B cell (primary cell): ENCODE measurements around the gene ERI2. TPM values are rescaled to one million over a fixed set of nuclear protein-coding genes. Genes with fewer than 3 reads are reported as not detected.

Experiments
- ATAC-seq: fragments of 200-7000 bp; cut with Tn5 transposase; one replicate; pipeline ENCODE4 v1.10.0; 2021; ENCODE audit warnings: low read depth, mild to moderate bottlenecking, moderate number of reproducible peaks, moderate library complexity
- CTCF ChIA-PET: fragments of 350-600 bp; sonication (Branson Sonifier 250); formaldehyde crosslinking; loops from one replicate; lab custom pipeline; 2021; ENCODE audit warnings: antibody characterized with exemption, inconsistent platforms; lab: Charles Lee
- POLR2A ChIA-PET: fragments of 350-600 bp; sonication (Branson Sonifier 250); formaldehyde crosslinking; loops from one replicate; lab custom pipeline; 2021; ENCODE audit warnings: antibody characterized with exemption; lab: Charles Lee
- DNase-seq: peaks from one replicate; pipeline ENCODE4 v3.0.0; 2013
- H2AFZ ChIP-seq: 2 replicates; pipeline ENCODE4 v1.6.1; 2012; ENCODE audit warnings: mild to moderate bottlenecking, low read depth, low read length; ENCODE audit not compliant: insufficient read depth, poor library complexity, severe bottlenecking
- H3K27ac ChIP-seq, 2 donors: 1 replicate in 1 of 2; 2 replicates in 1 of 2; pipeline ENCODE4 v1.5.1; 2012 to 2013; ENCODE audit warnings: low read length in 2 of 2, mild to moderate bottlenecking in 2 of 2, moderate library complexity in 1 of 2
- H3K27me3 ChIP-seq, 4 experiments: fragments of 200-600 bp in 1 of 4; sonication (generic) in 1 of 4; replicated peaks in 1 of 4; 1 replicate in 2 of 4; 2 replicates in 2 of 4; pipeline versions ENCODE4 v1.6.1 to v1.7.0; 2013 to 2016; ENCODE audit warnings: low read length in 3 of 4, mild to moderate bottlenecking in 2 of 4, mixed read lengths in 1 of 4, moderate library complexity in 1 of 4; ENCODE audit not compliant: insufficient read depth in 4 of 4, control insufficient read depth in 3 of 4; ENCODE audit errors: control extremely low read depth in 1 of 4
- H3K36me3 ChIP-seq, 2 experiments: replicated peaks in 1 of 2; 1 replicate in 1 of 2; 2 replicates in 1 of 2; pipeline versions ENCODE4 v1.6.1 to v1.7.1; 2013; ENCODE audit warnings: low read length in 1 of 2; ENCODE audit not compliant: insufficient read depth in 2 of 2, control insufficient read depth in 1 of 2; ENCODE audit errors: control extremely low read depth in 1 of 2, extremely low read depth in 1 of 2
- H3K4me1 ChIP-seq, 2 donors: fragments of 200-600 bp in 1 of 2; sonication (generic) in 1 of 2; 1 replicate in 1 of 2; 2 replicates in 1 of 2; pipeline versions ENCODE4 v1.5.1 to v1.6.1; 2013 to 2017; ENCODE audit warnings: low read length in 2 of 2; ENCODE audit not compliant: control insufficient read depth in 2 of 2, insufficient read depth in 2 of 2
- H3K4me2 ChIP-seq: replicated peaks from 2 replicates; pipeline ENCODE3; 2012; ENCODE audit warnings: mild to moderate bottlenecking, low read depth, low read length; ENCODE audit not compliant: poor library complexity, severe bottlenecking
- H3K4me3 ChIP-seq, 5 experiments: fragments of 200-600 bp in 1 of 5; sonication (generic) in 1 of 5; 1 replicate in 3 of 5; 2 replicates in 2 of 5; pipeline versions ENCODE4 v1.5.1 to v1.7.0; 2011 to 2016; ENCODE audit warnings: low read length in 4 of 5, mild to moderate bottlenecking in 4 of 5, low read depth in 2 of 5, control low read depth in 1 of 5, moderate library complexity in 1 of 5; ENCODE audit not compliant: insufficient read depth in 1 of 5; ENCODE audit errors: control extremely low read depth in 1 of 5, extremely low read depth in 1 of 5
- H3K79me2 ChIP-seq: fragments of 200-600 bp; sonication (generic); one replicate; pipeline ENCODE4 v1.6.0; 2016; ENCODE audit warnings: low read length; ENCODE audit not compliant: control insufficient read depth, insufficient read depth
- H3K9ac ChIP-seq: fragments of 200-600 bp; sonication (generic); 2 replicates; pipeline ENCODE4 v1.6.1; 2017; ENCODE audit warnings: mild to moderate bottlenecking, low read length, moderate library complexity
- H3K9me3 ChIP-seq, 3 donors: one replicate each; pipeline versions ENCODE4 v1.6.1 to v1.7.1; 2013; ENCODE audit warnings: low read length in 2 of 3; ENCODE audit not compliant: control insufficient read depth in 2 of 3, insufficient read depth in 1 of 3; ENCODE audit errors: control extremely low read depth in 1 of 3
- H4K20me1 ChIP-seq: 2 replicates; pipeline ENCODE4 v1.6.0; 2012; ENCODE audit warnings: mild to moderate bottlenecking, low read length; ENCODE audit not compliant: insufficient read depth, control insufficient read depth, poor library complexity, severe bottlenecking
- H3K27ac Mint-ChIP-seq: one replicate; pipeline ENCODE4 v1.8.0; 2021; ENCODE audit warnings: mixed read lengths
- H3K27me3 Mint-ChIP-seq: one replicate; pipeline ENCODE4 v1.8.0; 2021; ENCODE audit warnings: mixed read lengths
- H3K4me1 Mint-ChIP-seq: one replicate; pipeline ENCODE4 v1.8.0; 2021; ENCODE audit warnings: mixed read lengths
- H3K4me3 Mint-ChIP-seq: one replicate; pipeline ENCODE4 v1.8.0; 2021; ENCODE audit warnings: mixed read lengths
- H3K9me3 Mint-ChIP-seq: one replicate; pipeline ENCODE4 v1.8.0; 2022; ENCODE audit warnings: mixed read lengths; ENCODE audit not compliant: insufficient read depth
- CTCF ChIP-seq: fragments of 200-600 bp; IDR thresholded peaks from one replicate; pipeline ENCODE4 v1.8.0; 2022; ENCODE audit warnings: antibody characterized with exemption, mild to moderate bottlenecking
- EZH2 ChIP-seq: IDR thresholded peaks from 2 replicates; pipeline ENCODE4 v1.6.1; 2012; ENCODE audit warnings: borderline replicate concordance, low read depth, mild to moderate bottlenecking, moderate library complexity, low read length; ENCODE audit not compliant: insufficient read depth, poor library complexity, severe bottlenecking
- WGBS: methylation state at CpG from one replicate; pipeline ENCODE4 v1.1.5; 2013; ENCODE audit warnings: missing lambda C conversion rate; ENCODE audit not compliant: insufficient coverage; 5-methylcytosine and 5-hydroxymethylcytosine counted together
- intact Hi-C: fragments of 100-400 bp; cut with micrococcal nuclease; formaldehyde crosslinking; loops from one replicate; pipeline ENCODE4 v1.10.0; 2022
- polyA plus RNA-seq: library from polyadenylated mRNA; depleted of rRNA; stranded (reverse); fragments of >200 nt; gene quantifications from 2 replicates; pipeline ENCODE4 v1.2.3, GENCODE V29; 2012
- total RNA-seq, 2 donors: library from RNA; stranded (reverse); fragments of 120-200 nt in 1 of 2; gene quantifications; 1 replicate in 1 of 2; 2 replicates in 1 of 2; pipeline versions ENCODE4 v1.2.3 to v1.2.4, GENCODE V29; 2013 to 2022

The ERI2 gene
- total and polyA plus RNA-seq, 2 donors (not counting 1 experiment from before 2014, with no cell fraction given) = 1.6 to 4.9 TPM

GRCh38 chr16:20826039-20826566, 19.8 kb upstream of the ERI2 start:
- ChIA-PET POLR2A (no interaction called here), CTCF (no interaction called here)
- Mint-ChIP-seq H3K27me3 (no peaks in the 10 kb centered on the region), H3K9me3 (no peaks in the 10 kb centered on the region), H3K27ac (no peak overlapping the region), H3K4me3 (no peak overlapping the region), H3K4me1 (peaks cover 6% of the 10 kb centered on the region)
- intact Hi-C loops = no loop called here
- ATAC-seq = no peak
- Histone ChIP-seq H3K27me3 (no peaks in the 10 kb centered on the region), H3K27ac (no peak overlapping the region), H3K36me3 (no peaks in the 10 kb centered on the region), H3K4me1 (no peaks in the 10 kb centered on the region), H3K9ac (no peak overlapping the region), H3K79me2 (no peaks in the 10 kb centered on the region), H2AFZ (no peak overlapping the region), H3K4me3 (no peak overlapping the region), H4K20me1 (no peaks in the 10 kb centered on the region), H3K9me3 (no peaks in the 10 kb centered on the region), H3K4me2 (no peak overlapping the region)
- no peak for DNase-seq
- TF ChIP-seq EZH2 (no peak), CTCF (no peak)
- 90% methylated on average over 3 of the region's 3 CpGs for WGBS

DNA sequence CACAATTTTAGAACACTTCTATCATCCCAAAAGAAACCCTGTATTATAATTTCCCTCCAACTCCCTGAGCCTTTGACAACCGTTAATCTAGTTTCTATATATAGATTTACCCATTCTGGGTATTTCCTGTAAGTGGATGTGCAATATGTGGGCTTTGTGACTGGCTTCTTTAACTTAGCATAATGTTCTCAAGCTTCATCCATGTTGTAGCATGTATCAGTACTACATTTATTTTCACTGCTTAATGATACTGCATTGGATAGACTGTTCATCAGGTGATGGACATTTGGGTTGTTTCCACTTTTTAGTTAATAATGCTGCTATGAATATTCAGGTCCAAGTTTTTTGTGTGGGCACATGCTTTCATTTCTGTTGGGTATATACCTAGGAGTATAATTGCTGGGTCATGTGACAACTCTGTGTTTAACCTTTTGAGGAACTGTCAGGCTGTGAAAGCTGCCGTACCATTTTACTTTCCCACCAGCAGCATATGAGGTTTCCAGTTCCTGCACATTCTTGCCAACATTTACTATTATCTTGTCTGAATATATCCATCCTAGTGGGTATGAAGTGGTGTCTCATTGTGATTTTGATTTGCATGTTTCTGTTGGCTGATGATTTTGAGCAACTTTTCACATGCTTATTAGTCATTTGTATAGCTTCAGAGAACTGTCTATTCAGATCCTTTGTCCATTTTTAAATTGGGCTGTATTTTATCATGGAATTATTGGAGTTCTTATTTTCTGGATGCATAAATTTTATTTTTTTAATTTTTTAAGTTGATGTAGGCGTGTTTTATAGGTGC, 16.5 kb upstream of the ERI2 start:
- intact Hi-C loops = no loop called here
- Histone ChIP-seq H3K4me3 (no peak overlapping the region), H3K27me3 (no peaks in the 10 kb centered on the region), H3K9ac (no peak overlapping the region), H3K9me3 (no peaks in the 10 kb centered on the region), H3K27ac (no peak overlapping the region), H3K4me1 (no peaks in the 10 kb centered on the region), H2AFZ (no peak overlapping the region), H3K4me2 (no peak overlapping the region), H4K20me1 (no peaks in the 10 kb centered on the region), H3K79me2 (no peaks in the 10 kb centered on the region), H3K36me3 (no peaks in the 10 kb centered on the region)
- ChIA-PET POLR2A (no interaction called here), CTCF (no interaction called here)
- H3K9me3 Mint-ChIP-seq = peaks cover 2% of the 10 kb centered on the region
- TF ChIP-seq EZH2 (no peak), CTCF (no peak)
- no peaks in the 10 kb centered on the region for H3K27me3 Mint-ChIP-seq
- no peak for DNase-seq
- WGBS = no CpG with 5 or more reads among the region's 3 CpGs
- peaks cover 6% of the 10 kb centered on the region for H3K4me1 Mint-ChIP-seq
- no peak for ATAC-seq
- no peak overlapping the region for H3K4me3 Mint-ChIP-seq
- H3K27ac Mint-ChIP-seq = no peak overlapping the region
